Activated naive CD4-positive, alpha-beta T cell treated with anti-CD3 and anti-CD28 coated beads, Interleukin-2, amount 50 U/mL, for 24 hours (primary cell): ENCODE measurements around the gene PITPNM3.
"Not testable (repeated sequence)": the region's sequence is repeated elsewhere in the genome, so short reads cannot be mapped to it uniquely, and the experiment has no call there.

Experiments
- H3K27ac Mint-ChIP-seq: one replicate; pipeline ENCODE4 v1.8.0; 2021; ENCODE audit warnings: mild to moderate bottlenecking, mixed read lengths
- H3K27me3 Mint-ChIP-seq: one replicate; pipeline ENCODE4 v1.8.0; 2021; ENCODE audit warnings: mixed read lengths
- H3K36me3 Mint-ChIP-seq: one replicate; pipeline ENCODE4 v1.8.0; 2021; ENCODE audit warnings: mixed read lengths
- H3K4me1 Mint-ChIP-seq: one replicate; pipeline ENCODE4 v1.8.0; 2021; ENCODE audit warnings: mixed read lengths
- H3K4me3 Mint-ChIP-seq: one replicate; pipeline ENCODE4 v1.8.0; 2021; ENCODE audit warnings: mild to moderate bottlenecking, mixed read lengths
- H3K9me3 Mint-ChIP-seq: one replicate; pipeline ENCODE4 v1.8.0; 2021; ENCODE audit warnings: mixed read lengths

The PITPNM3 gene

GRCh38 chr17:6494239-6494941 lies 62.0 kb downstream of the PITPNM3 start:
- no peaks in the 10 kb centered on the region for H3K9me3 Mint-ChIP-seq
- no peak overlapping the region for H3K4me3 Mint-ChIP-seq
- H3K27ac Mint-ChIP-seq = no peak overlapping the region
- no peaks in the 10 kb centered on the region for H3K27me3 Mint-ChIP-seq
- H3K36me3 Mint-ChIP-seq = no peaks in the 10 kb centered on the region
- peaks cover 16% of the 10 kb centered on the region for H3K4me1 Mint-ChIP-seq

- Mint-ChIP-seq H3K27me3 (no peaks in the 10 kb centered on the region), H3K9me3 (no peaks in the 10 kb centered on the region), H3K36me3 (no peaks in the 10 kb centered on the region), H3K4me1 (peaks cover 16% of the 10 kb centered on the region), H3K4me3 (no peak overlapping the region), H3K27ac (no peak overlapping the region)
Observed at GRCh38 chr17:6492892-6493674, 63.3 kb downstream of the PITPNM3 start.

GRCh38 chr17:6491071-6491700 lies 65.2 kb downstream of the PITPNM3 start:
- no peaks in the 10 kb centered on the region for H3K36me3 Mint-ChIP-seq
- H3K4me3 Mint-ChIP-seq = no peak overlapping the region
- no peaks in the 10 kb centered on the region for H3K27me3 Mint-ChIP-seq
- H3K9me3 Mint-ChIP-seq = no peaks in the 10 kb centered on the region
- H3K4me1 Mint-ChIP-seq = peaks cover 9% of the 10 kb centered on the region
- no peak overlapping the region for H3K27ac Mint-ChIP-seq

- no peak overlapping the region for H3K4me3 Mint-ChIP-seq
- no peaks in the 10 kb centered on the region for H3K36me3 Mint-ChIP-seq
- no peaks in the 10 kb centered on the region for H3K4me1 Mint-ChIP-seq
- H3K27me3 Mint-ChIP-seq = no peaks in the 10 kb centered on the region
- no peaks in the 10 kb centered on the region for H3K9me3 Mint-ChIP-seq
- no peak overlapping the region for H3K27ac Mint-ChIP-seq
Observed at GRCh38 chr17:6489016-6489550, 67.3 kb downstream of the PITPNM3 start.

- no peaks in the 10 kb centered on the region for H3K27me3 Mint-ChIP-seq
- no peaks in the 10 kb centered on the region for H3K4me1 Mint-ChIP-seq
- no peaks in the 10 kb centered on the region for H3K9me3 Mint-ChIP-seq
- no peak overlapping the region for H3K4me3 Mint-ChIP-seq
- no peaks in the 10 kb centered on the region for H3K36me3 Mint-ChIP-seq
- no peak overlapping the region for H3K27ac Mint-ChIP-seq
Observed at GRCh38 chr17:6488008-6488539, 68.3 kb downstream of the PITPNM3 start.

GRCh38 chr17:6487251-6488007 lies 68.9 kb downstream of the PITPNM3 start:
- no peaks in the 10 kb centered on the region for H3K36me3 Mint-ChIP-seq
- no peaks in the 10 kb centered on the region for H3K4me1 Mint-ChIP-seq
- no peaks in the 10 kb centered on the region for H3K27me3 Mint-ChIP-seq
- no peak overlapping the region for H3K4me3 Mint-ChIP-seq
- no peak overlapping the region for H3K27ac Mint-ChIP-seq
- no peaks in the 10 kb centered on the region for H3K9me3 Mint-ChIP-seq

- H3K9me3 Mint-ChIP-seq = no peaks in the 10 kb centered on the region
- H3K27ac Mint-ChIP-seq = no peak overlapping the region
- H3K27me3 Mint-ChIP-seq = no peaks in the 10 kb centered on the region
- H3K36me3 Mint-ChIP-seq = no peaks in the 10 kb centered on the region
- H3K4me1 Mint-ChIP-seq = no peaks in the 10 kb centered on the region
- H3K4me3 Mint-ChIP-seq = no peak overlapping the region
Observed at GRCh38 chr17:6485646-6486412, 70.5 kb downstream of the PITPNM3 start.

GRCh38 chr17:6483507-6483906 lies 72.8 kb downstream of the PITPNM3 start:
- H3K4me3 Mint-ChIP-seq = no peak overlapping the region
- no peaks in the 10 kb centered on the region for H3K9me3 Mint-ChIP-seq
- no peaks in the 10 kb centered on the region for H3K4me1 Mint-ChIP-seq
- no peaks in the 10 kb centered on the region for H3K27me3 Mint-ChIP-seq
- H3K27ac Mint-ChIP-seq = no peak overlapping the region
- no peaks in the 10 kb centered on the region for H3K36me3 Mint-ChIP-seq

- not testable (repeated sequence) for H3K4me1 Mint-ChIP-seq
Observed at GRCh38 chr17:6482796-6483195, 73.6 kb downstream of the PITPNM3 start.

GRCh38 chr17:6482105-6482455 lies 74.3 kb downstream of the PITPNM3 start:
- Mint-ChIP-seq H3K9me3 (no peaks in the 10 kb centered on the region), H3K27me3 (no peaks in the 10 kb centered on the region), H3K4me3 (no peak overlapping the region), H3K36me3 (no peaks in the 10 kb centered on the region), H3K27ac (no peak overlapping the region), H3K4me1 (no peaks in the 10 kb centered on the region)

More at GRCh38 chr17:6482796-6483195, 73.6 kb downstream of the PITPNM3 start:
- H3K27ac Mint-ChIP-seq, H3K27me3 Mint-ChIP-seq, H3K4me3 Mint-ChIP-seq, H3K36me3 Mint-ChIP-seq, H3K9me3 Mint-ChIP-seq: not testable (repeated sequence)

GRCh38 chr17:6480303-6480675 lies 76.1 kb downstream of the PITPNM3 start:
- Mint-ChIP-seq H3K4me3 (no peak overlapping the region), H3K9me3 (no peaks in the 10 kb centered on the region), H3K36me3 (no peaks in the 10 kb centered on the region), H3K4me1 (no peaks in the 10 kb centered on the region), H3K27ac (no peak overlapping the region), H3K27me3 (no peaks in the 10 kb centered on the region)

- Mint-ChIP-seq H3K9me3 (no peaks in the 10 kb centered on the region), H3K36me3 (no peaks in the 10 kb centered on the region), H3K4me1 (no peaks in the 10 kb centered on the region), H3K27me3 (no peaks in the 10 kb centered on the region), H3K27ac (no peak overlapping the region), H3K4me3 (no peak overlapping the region)
Observed at GRCh38 chr17:6479622-6480302, 76.6 kb downstream of the PITPNM3 start.

- Mint-ChIP-seq H3K9me3 (no peaks in the 10 kb centered on the region), H3K4me3 (no peak overlapping the region), H3K4me1 (no peaks in the 10 kb centered on the region)
Observed at GRCh38 chr17:6478486-6478885, 77.9 kb downstream of the PITPNM3 start.

GRCh38 chr17:6477831-6478383 lies 78.4 kb downstream of the PITPNM3 start:
- no peaks in the 10 kb centered on the region for H3K36me3 Mint-ChIP-seq
- H3K27ac Mint-ChIP-seq = no peak overlapping the region
- H3K4me1 Mint-ChIP-seq = peaks cover 3% of the 10 kb centered on the region

More at GRCh38 chr17:6478486-6478885, 77.9 kb downstream of the PITPNM3 start:
- H3K27ac Mint-ChIP-seq = no peak overlapping the region
- H3K36me3 Mint-ChIP-seq = no peaks in the 10 kb centered on the region
- H3K27me3 Mint-ChIP-seq = no peaks in the 10 kb centered on the region

More at GRCh38 chr17:6477831-6478383, 78.4 kb downstream of the PITPNM3 start:
- Mint-ChIP-seq H3K4me3 (no peak overlapping the region), H3K27me3 (no peaks in the 10 kb centered on the region), H3K9me3 (no peaks in the 10 kb centered on the region)
